ENCODE measurements around the gene MAEA. TPM values are rescaled to one million over a fixed set of nuclear protein-coding genes. Genes with fewer than 3 reads are reported as not detected.
A peak's percentile ranks its signal among the peaks of the same experiment; 100 is the strongest.

Gene MAEA
- total RNA-seq, 3 donors from 2014 or later = 49.9 to 76.7 (median 62.3) TPM

GRCh38 chr4:1351854-1352566, 62.3 kb downstream of the MAEA start:
- Histone ChIP-seq H3K27ac (no peak overlapping the region), H3K27me3 (no peaks in the 10 kb centered on the region), H3K9me3 (no peaks in the 10 kb centered on the region), H3K36me3 (no peaks in the 10 kb centered on the region), H3K4me3 (no peak overlapping the region), H3K4me1 (peaks cover 3 to 11% of the 10 kb centered on the region in 2 donors)
- DNase-seq (ENCODE audit: low spot score in 2 of 2) = peak; percentile 71 to 87
- TF ChIP-seq POLR2AphosphoS5 (IDR thresholded peaks at IDR 0.05) (peak in 2 of 3 donors; percentile 29 to 34), CTCF (IDR thresholded peaks at IDR 0.05) (peak; percentile 82 to 95 (median 89)), POLR2A (IDR thresholded peaks at IDR 0.05) (no peak)
- intact Hi-C loops (cut with DNase I; ENCODE audit: low total_unique reads) = no loop called here

GRCh38 chr4:1352567-1352900, 62.8 kb downstream of the MAEA start:
- intact Hi-C loops (cut with DNase I; ENCODE audit: low total_unique reads) = no loop called here

GRCh38 chr4:1353186-1354055, 63.7 kb downstream of the MAEA start:
- Histone ChIP-seq H3K36me3 (no peaks in the 10 kb centered on the region), H3K4me3 (no peak overlapping the region), H3K27me3 (no peaks in the 10 kb centered on the region), H3K4me1 (peaks cover under 1 to 6% of the 10 kb centered on the region in 2 donors), H3K27ac (no peak overlapping the region), H3K9me3 (no peaks in the 10 kb centered on the region)
- DNase-seq (ENCODE audit: low spot score in 2 of 2) = no peak
- no peak for TF ChIP-seq CTCF (IDR thresholded peaks at IDR 0.05)
- intact Hi-C loops (cut with DNase I; ENCODE audit: low total_unique reads) = no loop called here

More at GRCh38 chr4:1352567-1352900, 62.8 kb downstream of the MAEA start:
- H3K4me1 ChIP-seq = peaks cover 3 to 11% of the 10 kb centered on the region in 2 donors
- no peaks in the 10 kb centered on the region for H3K27me3 ChIP-seq
- H3K9me3 ChIP-seq = no peaks in the 10 kb centered on the region
- H3K36me3 ChIP-seq = no peaks in the 10 kb centered on the region
- no peak for TF ChIP-seq POLR2AphosphoS5 (IDR thresholded peaks at IDR 0.05)
- no peak for TF ChIP-seq POLR2A (IDR thresholded peaks at IDR 0.05)
- TF ChIP-seq CTCF (IDR thresholded peaks at IDR 0.05) = no peak
- H3K27ac ChIP-seq = no peak overlapping the region
- no peak overlapping the region for H3K4me3 ChIP-seq
- DNase-seq (ENCODE audit: low spot score in 2 of 2) = no peak

GRCh38 chr4:1354136-1354982, 64.7 kb downstream of the MAEA start:
- H3K36me3 ChIP-seq = no peaks in the 10 kb centered on the region
- intact Hi-C loops (cut with DNase I; ENCODE audit: low total_unique reads) = no loop called here
- H3K27me3 ChIP-seq = no peaks in the 10 kb centered on the region
- DNase-seq (ENCODE audit: low spot score in 2 of 2) = no peak
- no peak for TF ChIP-seq POLR2AphosphoS5 (IDR thresholded peaks at IDR 0.05)
- TF ChIP-seq CTCF (IDR thresholded peaks at IDR 0.05) = no peak
- no peak for TF ChIP-seq POLR2A (IDR thresholded peaks at IDR 0.05)
- no peak overlapping the region for H3K4me3 ChIP-seq
- no peak overlapping the region for H3K27ac ChIP-seq
- no peaks in the 10 kb centered on the region for H3K9me3 ChIP-seq
- no peaks in the 10 kb centered on the region for H3K4me1 ChIP-seq
